Thoracic aorta (tissue), 2 donors: ENCODE data around the gene STOX1. TPM values are rescaled to one million over a fixed set of nuclear protein-coding genes. Genes with fewer than 3 reads are reported as not detected.

ENCODE experiments used
- ATAC-seq: fragments of 150-250 bp; one replicate; pipeline ENCODE4 v1.8.0; 2017; ENCODE audit warnings: low read depth; ENCODE audit not compliant: insufficient number of reproducible peaks, low FRiP score
- DNase-seq: peaks from one replicate; pipeline ENCODE4 v3.0.0-alpha.2; 2020; ENCODE audit warnings: low spot score
- H3K27ac ChIP-seq, 2 donors: fragments of 200-600 bp; sonication (generic); 1 replicate in 1 of 2; 2 replicates in 1 of 2; pipeline ENCODE4 v1.5.1; 2016; ENCODE audit warnings: mild to moderate bottlenecking in 2 of 2, moderate library complexity in 2 of 2
- H3K27me3 ChIP-seq: fragments of 200-600 bp; sonication (generic); replicated peaks from 2 replicates; pipeline ENCODE4 v1.6.0; 2016; ENCODE audit warnings: mild to moderate bottlenecking; ENCODE audit not compliant: insufficient read depth
- H3K36me3 ChIP-seq: fragments of 200-600 bp; sonication (generic); one replicate; pipeline ENCODE4 v1.5.1; 2016
- H3K4me1 ChIP-seq, 2 donors: fragments of 200-600 bp; sonication (generic); 1 replicate in 1 of 2; 2 replicates in 1 of 2; pipeline versions ENCODE4 v1.5.1 to v1.6.0; 2016; ENCODE audit warnings: low read depth in 2 of 2, mild to moderate bottlenecking in 1 of 2; ENCODE audit not compliant: control insufficient read depth in 1 of 2
- H3K4me3 ChIP-seq: fragments of 200-600 bp; sonication (generic); 2 replicates; pipeline ENCODE4 v1.5.1; 2016; ENCODE audit warnings: mild to moderate bottlenecking
- H3K9me3 ChIP-seq: fragments of 200-600 bp; sonication (generic); 2 replicates; pipeline ENCODE4 v1.5.1; 2016
- total RNA-seq, 2 donors: library from RNA; depleted of rRNA; stranded (reverse); fragments of >200 nt; gene quantifications; one replicate each; pipeline versions ENCODE4 v1.1.0 to v1.2.3, GENCODE V29; 2016
- TF ChIP-seq, protein P1 (sequence below): fragments of 200-600 bp; sonication (generic); IDR thresholded peaks from one replicate; pipeline ENCODE4 v1.5.1; 2019; ENCODE audit warnings: antibody characterized with exemption

Gene STOX1
- total RNA-seq, 2 donors from 2014 or later, result 0.14 TPM; not detected in 1

DNA sequence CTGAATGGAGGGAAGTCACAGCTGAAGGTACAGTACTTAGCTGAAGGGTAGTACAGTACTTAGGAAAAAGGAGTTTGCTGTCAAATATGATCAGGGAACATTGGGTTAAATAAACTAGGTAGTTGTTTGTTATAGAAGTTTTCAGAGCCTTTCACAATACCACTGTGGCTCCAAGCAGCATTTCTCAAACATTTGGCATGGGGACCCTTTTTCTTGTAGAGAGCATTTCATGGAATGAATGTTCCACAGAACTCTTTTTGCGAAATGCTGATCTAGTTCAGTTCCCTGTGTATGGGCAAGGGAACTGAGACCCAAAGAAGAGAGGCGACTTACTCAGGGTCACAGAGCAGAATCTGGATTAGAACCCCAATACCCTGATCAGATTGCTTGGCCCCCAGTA, 42.3 kb downstream of the STOX1 start:
- Histone ChIP-seq H3K4me3 (no peak overlapping the region), H3K9me3 (no peaks in the 10 kb centered on the region), H3K27ac (no peak overlapping the region), H3K4me1 (peaks cover 5 to 19% of the 10 kb centered on the region in 2 donors), H3K27me3 (no peaks in the 10 kb centered on the region), H3K36me3 (no peaks in the 10 kb centered on the region)
- ATAC-seq (no peak), DNase-seq (no peak)
- TF ChIP-seq, protein P1, sequence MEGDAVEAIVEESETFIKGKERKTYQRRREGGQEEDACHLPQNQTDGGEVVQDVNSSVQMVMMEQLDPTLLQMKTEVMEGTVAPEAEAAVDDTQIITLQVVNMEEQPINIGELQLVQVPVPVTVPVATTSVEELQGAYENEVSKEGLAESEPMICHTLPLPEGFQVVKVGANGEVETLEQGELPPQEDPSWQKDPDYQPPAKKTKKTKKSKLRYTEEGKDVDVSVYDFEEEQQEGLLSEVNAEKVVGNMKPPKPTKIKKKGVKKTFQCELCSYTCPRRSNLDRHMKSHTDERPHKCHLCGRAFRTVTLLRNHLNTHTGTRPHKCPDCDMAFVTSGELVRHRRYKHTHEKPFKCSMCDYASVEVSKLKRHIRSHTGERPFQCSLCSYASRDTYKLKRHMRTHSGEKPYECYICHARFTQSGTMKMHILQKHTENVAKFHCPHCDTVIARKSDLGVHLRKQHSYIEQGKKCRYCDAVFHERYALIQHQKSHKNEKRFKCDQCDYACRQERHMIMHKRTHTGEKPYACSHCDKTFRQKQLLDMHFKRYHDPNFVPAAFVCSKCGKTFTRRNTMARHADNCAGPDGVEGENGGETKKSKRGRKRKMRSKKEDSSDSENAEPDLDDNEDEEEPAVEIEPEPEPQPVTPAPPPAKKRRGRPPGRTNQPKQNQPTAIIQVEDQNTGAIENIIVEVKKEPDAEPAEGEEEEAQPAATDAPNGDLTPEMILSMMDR, result no peak

DNA sequence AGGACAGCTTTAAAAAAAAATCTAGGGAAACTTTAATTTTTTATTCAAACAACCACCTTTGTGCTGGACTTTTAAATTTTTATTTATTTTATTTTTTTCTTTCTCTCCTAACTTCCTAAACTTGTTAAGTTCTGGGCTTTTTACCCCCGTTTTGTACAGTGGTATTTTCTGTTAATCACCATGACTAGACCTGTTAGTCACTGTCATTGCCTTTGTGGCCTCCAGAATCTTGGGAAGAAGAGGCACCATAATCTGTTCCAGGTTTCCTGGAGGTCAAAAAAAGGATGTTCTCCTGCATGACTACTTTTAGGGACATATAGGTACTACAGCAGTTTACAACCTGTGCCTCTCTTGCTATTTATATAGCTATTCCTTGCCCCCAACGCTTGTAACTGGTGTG, 42.7 kb downstream of the STOX1 start:
- no peaks in the 10 kb centered on the region for H3K9me3 ChIP-seq

DNA sequence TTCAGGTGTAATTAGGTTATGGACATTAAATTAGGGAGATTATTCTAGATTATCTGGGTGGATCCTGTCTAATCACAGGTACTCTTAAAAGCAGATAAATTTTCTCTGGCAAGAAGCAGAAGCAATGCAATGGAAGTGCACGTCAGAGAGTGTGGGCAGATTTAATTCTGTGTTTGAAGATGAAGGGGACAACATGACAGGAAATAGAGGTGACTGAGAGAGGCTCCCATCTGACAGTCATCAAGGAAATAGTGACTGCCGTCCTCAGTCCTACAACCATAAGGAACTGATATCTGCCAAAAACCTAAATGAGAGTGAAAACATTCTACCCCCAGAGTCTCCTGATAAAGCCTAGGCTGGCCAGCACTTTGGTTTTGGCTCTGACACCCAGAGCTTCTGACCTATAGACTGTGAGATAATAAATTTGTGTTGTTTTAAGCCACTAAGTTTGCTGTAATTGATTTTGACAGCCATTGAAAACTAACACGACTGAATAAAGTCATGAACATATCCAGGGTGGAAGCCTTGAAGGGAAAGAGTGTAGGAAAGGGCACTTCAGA, 43.3 kb downstream of the STOX1 start:
- Histone ChIP-seq H3K4me1 (peaks cover 5 to 19% of the 10 kb centered on the region in 2 donors), H3K27me3 (no peaks in the 10 kb centered on the region), H3K36me3 (no peaks in the 10 kb centered on the region), H3K4me3 (no peak overlapping the region), H3K9me3 (no peaks in the 10 kb centered on the region), H3K27ac (no peak overlapping the region)
- TF ChIP-seq, protein P1, result no peak
- ATAC-seq, result no peak
- no peak for DNase-seq

More for the DNA sequence above, 42.7 kb downstream of the STOX1 start:
- no peak for DNase-seq
- TF ChIP-seq, protein P1, result no peak
- ATAC-seq, result no peak
- H3K4me3 ChIP-seq, result no peak overlapping the region
- no peak overlapping the region for H3K27ac ChIP-seq
- peaks cover 5 to 19% of the 10 kb centered on the region in 2 donors for H3K4me1 ChIP-seq
- H3K36me3 ChIP-seq, result no peaks in the 10 kb centered on the region
- no peaks in the 10 kb centered on the region for H3K27me3 ChIP-seq

DNA sequence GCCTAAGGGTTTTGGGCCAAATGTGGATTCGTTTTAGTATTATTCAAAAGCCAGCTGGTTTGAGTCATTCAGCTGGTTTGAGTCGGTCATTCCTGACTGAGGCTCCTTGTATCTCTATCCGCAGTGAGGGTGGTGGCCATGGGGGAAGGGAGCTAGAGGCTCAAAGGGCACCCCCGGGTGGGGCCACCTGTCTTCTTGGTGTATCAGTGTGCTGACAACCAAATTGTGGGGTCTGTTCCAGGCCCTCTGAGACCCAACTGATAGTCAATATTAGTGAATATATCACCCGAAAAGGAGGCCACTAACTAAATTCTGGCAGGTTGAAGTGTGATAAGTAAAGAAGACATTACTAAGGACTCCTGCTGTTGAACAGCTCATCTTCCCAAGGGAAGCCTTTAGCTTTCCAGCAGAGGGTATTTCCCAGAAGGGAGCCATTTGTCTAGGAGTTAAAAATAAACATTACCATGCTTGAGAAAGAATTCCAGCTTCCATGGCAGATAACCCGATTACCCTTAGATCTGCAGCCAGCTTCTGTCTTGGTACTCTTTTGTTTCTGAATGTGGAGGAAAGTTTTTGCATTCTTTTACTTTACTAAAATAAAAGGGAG, 43.9 kb downstream of the STOX1 start:
- DNase-seq, result no peak
- no peak for ATAC-seq
- no peaks in the 10 kb centered on the region for H3K36me3 ChIP-seq

DNA sequence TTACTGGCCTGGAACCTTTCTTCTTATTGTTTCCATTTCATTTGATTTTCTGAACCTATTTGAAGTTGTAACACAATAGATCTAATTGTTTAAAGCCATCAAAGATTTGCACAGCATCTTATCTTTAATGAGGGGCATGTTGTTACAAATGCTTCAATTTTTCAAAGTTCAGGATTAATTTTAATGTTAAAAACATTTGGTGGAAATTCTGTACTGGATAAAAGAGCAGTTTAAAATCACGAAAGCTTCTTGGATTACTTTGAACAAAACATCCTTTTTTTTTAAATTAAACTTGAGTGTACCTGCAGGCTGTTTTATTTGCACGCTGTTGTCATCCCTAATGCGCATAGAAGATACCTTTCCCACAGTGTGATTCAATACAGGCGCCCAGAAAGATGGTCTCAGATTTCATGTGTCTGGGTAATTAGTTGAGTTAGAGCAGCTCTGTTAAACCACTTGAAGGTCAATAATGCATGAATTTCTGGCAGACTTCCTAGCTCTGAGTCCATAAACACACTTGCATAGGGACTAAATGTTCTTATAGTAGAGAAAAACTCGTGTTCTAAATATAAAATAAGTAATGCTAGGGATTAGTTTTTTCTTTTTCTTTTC, 44.5 kb downstream of the STOX1 start:
- no peak for ATAC-seq
- H3K27me3 ChIP-seq, result no peaks in the 10 kb centered on the region

More for the DNA sequence above, 43.9 kb downstream of the STOX1 start:
- H3K4me1 ChIP-seq, result peaks cover 5 to 19% of the 10 kb centered on the region in 2 donors
- H3K27ac ChIP-seq, result no peak overlapping the region
- H3K27me3 ChIP-seq, result no peaks in the 10 kb centered on the region
- H3K4me3 ChIP-seq, result no peak overlapping the region
- no peaks in the 10 kb centered on the region for H3K9me3 ChIP-seq
- TF ChIP-seq, protein P1, result no peak

More for the DNA sequence above, 44.5 kb downstream of the STOX1 start:
- Histone ChIP-seq H3K4me1 (peaks cover 5 to 19% of the 10 kb centered on the region in 2 donors), H3K4me3 (no peak overlapping the region), H3K36me3 (no peaks in the 10 kb centered on the region), H3K27ac (no peak overlapping the region), H3K9me3 (no peaks in the 10 kb centered on the region)
- TF ChIP-seq, protein P1, result no peak
- DNase-seq, result no peak
